GM23338 (cell line): ENCODE data around the gene EXOC1L. TPM values are rescaled to one million over a fixed set of nuclear protein-coding genes. Genes with fewer than 3 reads are reported as not detected.
A peak's percentile ranks its signal among the peaks of the same experiment; 100 is the strongest.

ENCODE experiments used
- ATAC-seq: fragments of 200-7000 bp; cut with Tn5 transposase; 3 replicates; pipeline ENCODE4 v1.9.1; 2020
- DNase-seq: peaks from one replicate; pipeline ENCODE4 v3.0.0-alpha.2; 2015; ENCODE audit warnings: low spot score
- H2AFZ ChIP-seq: fragments of 200-600 bp; sonication (generic); 2 replicates; pipeline ENCODE4 v1.8.0; 2016; ENCODE audit warnings: antibody characterized with exemption, mild to moderate bottlenecking, moderate library complexity
- H3F3A ChIP-seq: fragments of 200-600 bp; sonication (generic); replicated peaks from 2 replicates; pipeline ENCODE4 v1.8.0; 2017; ENCODE audit warnings: antibody characterized with exemption, mixed run types, low read depth
- H3K27ac ChIP-seq: fragments of 200-600 bp; sonication (generic); 2 replicates; pipeline ENCODE4 v1.6.1; 2016; ENCODE audit warnings: low read depth
- H3K27me3 ChIP-seq: fragments of 200-600 bp; sonication (generic); 2 replicates; pipeline ENCODE4 v1.8.0; 2016; ENCODE audit warnings: mild to moderate bottlenecking, mixed run types, moderate library complexity; ENCODE audit not compliant: insufficient read depth
- H3K36me3 ChIP-seq: fragments of 200-600 bp; sonication (generic); 2 replicates; pipeline ENCODE4 v1.8.0; 2016; ENCODE audit warnings: mild to moderate bottlenecking; ENCODE audit not compliant: insufficient read depth
- H3K4me1 ChIP-seq: fragments of 200-600 bp; sonication (generic); 2 replicates; pipeline ENCODE4 v1.8.0; 2016; ENCODE audit warnings: mild to moderate bottlenecking, moderate library complexity; ENCODE audit not compliant: insufficient read depth
- H3K4me2 ChIP-seq: fragments of 200-600 bp; sonication (generic); 2 replicates; pipeline ENCODE4 v1.7.1; 2017; ENCODE audit warnings: mixed run types
- H3K4me3 ChIP-seq: fragments of 200-600 bp; sonication (generic); 2 replicates; pipeline ENCODE4 v1.6.1; 2016; ENCODE audit warnings: mixed run types
- H3K79me2 ChIP-seq: fragments of 200-600 bp; sonication (generic); replicated peaks from 2 replicates; pipeline ENCODE4 v1.8.0; 2017; ENCODE audit warnings: mild to moderate bottlenecking; ENCODE audit not compliant: insufficient read depth
- H3K9me2 ChIP-seq: fragments of 200-600 bp; sonication (generic); 2 replicates; pipeline ENCODE4 v1.8.0; 2017; ENCODE audit not compliant: insufficient read depth
- H4K20me1 ChIP-seq: fragments of 200-600 bp; sonication (generic); replicated peaks from 2 replicates; pipeline ENCODE4 v1.8.0; 2017; ENCODE audit warnings: mild to moderate bottlenecking; ENCODE audit not compliant: insufficient read depth
- H3K27ac Mint-ChIP-seq: 2 replicates; pipeline ENCODE4 v1.8.0; 2020; ENCODE audit warnings: inconsistent platforms, mild to moderate bottlenecking, moderate library complexity, mixed read lengths
- H3K27me3 Mint-ChIP-seq: 3 replicates; pipeline ENCODE4 v1.8.0; 2022; ENCODE audit warnings: low read depth, mild to moderate bottlenecking, moderate library complexity, mixed read lengths, inconsistent platforms; ENCODE audit not compliant: insufficient read depth, poor library complexity
- H3K36me3 Mint-ChIP-seq: 3 replicates; pipeline ENCODE4 v1.8.0; 2021; ENCODE audit warnings: low read depth, mild to moderate bottlenecking, inconsistent platforms, moderate library complexity, mixed read lengths
- H3K4me1 Mint-ChIP-seq: 3 replicates; pipeline ENCODE4 v1.8.0; 2020; ENCODE audit warnings: mild to moderate bottlenecking, inconsistent platforms, mixed read lengths
- H3K4me3 Mint-ChIP-seq: 3 replicates; pipeline ENCODE4 v1.8.0; 2021; ENCODE audit warnings: moderate library complexity, mild to moderate bottlenecking, inconsistent platforms, mixed read lengths
- H3K9me3 Mint-ChIP-seq: 3 replicates; pipeline ENCODE4 v1.8.0; 2020; ENCODE audit warnings: moderate library complexity, mild to moderate bottlenecking, inconsistent platforms, mixed read lengths
- CREB1 ChIP-seq: fragments of 250-450 bp; sonication (Bioruptor Pico); IDR thresholded peaks from 2 replicates; pipeline ENCODE4 v1.5.0; 2020; ENCODE audit warnings: low read depth, mild to moderate bottlenecking, moderate library complexity
- JUNB ChIP-seq: IDR thresholded peaks from one replicate; pipeline ENCODE4 v1.6.1; 2016; ENCODE audit warnings: antibody characterized with exemption; ENCODE audit not compliant: unreplicated experiment
- NANOG ChIP-seq: IDR thresholded peaks from 2 replicates; pipeline ENCODE4 v1.6.1; 2016; ENCODE audit warnings: antibody characterized with exemption, borderline replicate concordance
- POLR2AphosphoS5 ChIP-seq: IDR thresholded peaks from 2 replicates; pipeline ENCODE4 v1.6.1; 2016; ENCODE audit warnings: antibody characterized with exemption, low read depth
- ZNF114 ChIP-seq: fragments of 250-450 bp; sonication (Bioruptor Pico); IDR thresholded peaks from 2 replicates; pipeline ENCODE4 v1.5.0; 2020; ENCODE audit warnings: mild to moderate bottlenecking, moderate library complexity
- ZNF331 ChIP-seq: fragments of 250-450 bp; sonication (Bioruptor Pico); IDR thresholded peaks from 2 replicates; pipeline ENCODE4 v1.5.0; 2020; ENCODE audit warnings: low read depth, mild to moderate bottlenecking, moderate library complexity
- ZNF462 ChIP-seq: fragments of 250-450 bp; sonication (Bioruptor Pico); IDR thresholded peaks from 2 replicates; pipeline ENCODE4 v1.5.0; 2020; ENCODE audit warnings: mild to moderate bottlenecking, moderate library complexity
- polyA plus RNA-seq: library from polyadenylated mRNA; unstranded; fragments of >200 nt; fragmentation: Nextera tagmentation; extraction: Ambion mirVana; gene quantifications from 2 replicates; pipeline ENCODE4 v1.2.1, GENCODE V29; 2016
- total RNA-seq: library from RNA; depleted of rRNA; stranded (reverse); fragments of >200 nt; shearing (Covaris generic); gene quantifications from 2 replicates; pipeline ENCODE4 v1.2.3, GENCODE V29; 2014

The EXOC1L gene
- total and polyA plus RNA-seq, 2 experiments from 2014 or later, result not detected

GRCh38 chr4:55853484-55854046, 34.0 kb downstream of the EXOC1L start, which contains the start of gene EXOC1 (continued):
- no peak for TF ChIP-seq ZNF462 (CRISPR knock-in tag)
- no peak for TF ChIP-seq JUNB
- TF ChIP-seq ZNF114 (CRISPR knock-in tag), result no peak
- TF ChIP-seq CREB1, result no peak; the same call in 1 of the 2 replicates
- no peak for TF ChIP-seq NANOG
- TF ChIP-seq ZNF331 (CRISPR knock-in tag), result no peak
- peak; percentile 58 for TF ChIP-seq POLR2AphosphoS5

GRCh38 chr4:55854129-55854528, 34.5 kb downstream of the EXOC1L start:
- peak overlapping the region; percentile 86 for H3K4me3 ChIP-seq
- Mint-ChIP-seq H3K4me1 (peaks cover 14% of the 10 kb centered on the region), H3K36me3 (peaks cover 4% of the 10 kb centered on the region; the same call in 1 of the 3 replicates), H3K27me3 (peaks cover 2% of the 10 kb centered on the region), H3K9me3 (no peaks in the 10 kb centered on the region; the same call in 2 of the 3 replicates), H3K27ac (peak overlapping the region; percentile 89; the same call in 1 of the 2 replicates), H3K4me3 (no peak overlapping the region)
- no peak overlapping the region for H2AFZ ChIP-seq
- H3K4me1 ChIP-seq, result peaks cover 4% of the 10 kb centered on the region; the same call in 1 of the 2 replicates
- H4K20me1 ChIP-seq, result no peaks in the 10 kb centered on the region
- no peak overlapping the region for H3K27ac ChIP-seq
- no peaks in the 10 kb centered on the region for H3K27me3 ChIP-seq
- H3K79me2 ChIP-seq, result peaks cover 7% of the 10 kb centered on the region
- DNase-seq (no peak), ATAC-seq (peak; percentile 25)
- TF ChIP-seq ZNF331 (CRISPR knock-in tag), result no peak
- H3K9me2 ChIP-seq, result peaks cover 5% of the 10 kb centered on the region
- peak overlapping the region; percentile 82 for H3K4me2 ChIP-seq
- H3K36me3 ChIP-seq, result no peaks in the 10 kb centered on the region
- no peaks in the 10 kb centered on the region for H3F3A ChIP-seq
